ENCODE results near the gene CS.
"Not testable (repeated sequence)": the region's sequence is repeated elsewhere in the genome, so short reads cannot be mapped to it uniquely, and the experiment has no call there.

The CS gene

GRCh38 chr12:56321027-56321426, 20.9 kb upstream of the CS start:
- no peak for DNase-seq

DNA sequence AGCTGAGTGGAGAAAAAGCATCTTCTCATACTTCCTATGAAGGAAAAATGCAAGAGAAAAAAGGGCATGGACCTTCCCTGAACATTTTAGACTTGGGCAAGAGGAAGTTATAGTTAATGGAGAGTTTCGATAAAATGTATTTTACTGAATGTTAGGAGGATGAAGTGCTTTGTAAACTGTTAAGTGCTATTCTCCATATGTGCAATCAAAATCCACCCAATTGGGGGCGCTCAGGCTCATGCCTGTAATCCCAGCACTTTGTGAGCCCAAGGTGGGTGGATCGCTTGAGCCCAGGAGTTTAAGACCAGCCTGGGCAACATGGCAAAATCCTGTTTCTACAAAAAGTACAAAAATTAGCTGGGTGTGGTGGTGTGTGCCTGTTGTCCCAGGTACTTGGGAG, 17.5 kb upstream of the CS start:
- DNase-seq, result no peak

DNA sequence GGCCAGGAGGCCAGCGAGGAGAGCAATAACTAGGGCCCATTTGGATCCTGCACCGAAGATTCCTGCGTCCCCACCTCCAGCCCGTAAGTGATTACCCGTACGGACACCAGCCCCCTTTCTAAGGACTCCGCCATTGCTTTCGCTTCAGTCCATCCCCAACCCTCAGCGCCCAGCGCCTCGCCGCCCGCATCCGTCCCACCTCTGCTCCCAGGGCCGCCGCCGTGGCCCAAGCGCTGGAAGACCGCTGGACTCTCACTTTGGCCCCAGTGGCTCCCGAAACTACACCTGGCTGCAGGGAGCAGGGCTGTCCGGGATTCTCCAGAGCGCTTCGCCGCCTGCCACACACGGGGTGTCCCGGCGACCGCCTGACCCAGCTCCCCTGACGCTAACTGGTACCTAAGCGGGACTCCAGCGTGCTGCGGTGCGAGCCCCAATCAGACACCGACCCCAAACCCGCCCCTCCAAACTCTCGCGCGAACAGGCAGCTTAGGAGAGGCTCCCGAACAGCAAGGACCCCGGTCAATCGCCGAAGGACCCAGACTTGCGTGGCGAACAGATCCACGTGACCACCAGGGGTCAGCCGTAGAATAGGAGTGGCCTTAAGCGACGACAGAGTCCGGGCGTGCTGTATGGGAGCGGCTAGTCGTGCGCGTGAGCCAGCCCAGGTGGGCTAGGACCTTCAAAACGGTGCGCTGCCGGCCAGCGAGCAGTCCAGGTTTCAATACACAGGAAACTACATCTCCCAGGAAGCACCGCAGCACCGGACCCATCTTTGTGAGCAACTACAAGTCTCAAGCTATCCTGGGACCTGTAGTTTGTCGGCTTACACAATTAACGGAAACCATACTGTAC, 15.7 kb upstream of the CS start, which contains the start of gene CNPY2:
Gene CNPY2, minus strand, starts transcription at position 367 of the 852 bp plus-strand sequence. CDS start 771 bp downstream, outside the sequence.
- peak; percentile 53 to 98 (median 91) for DNase-seq

GRCh38 chr12:56315249-56315621, 15.1 kb upstream of the CS start:
- peak in 44 of 56 donors; percentile 11 to 70 (median 51) for DNase-seq

GRCh38 chr12:56311003-56311402, 10.9 kb upstream of the CS start:
- no peak for DNase-seq

- no peak for DNase-seq
Measured at GRCh38 chr12:56308714-56309113, 8.6 kb upstream of the CS start.

DNA sequence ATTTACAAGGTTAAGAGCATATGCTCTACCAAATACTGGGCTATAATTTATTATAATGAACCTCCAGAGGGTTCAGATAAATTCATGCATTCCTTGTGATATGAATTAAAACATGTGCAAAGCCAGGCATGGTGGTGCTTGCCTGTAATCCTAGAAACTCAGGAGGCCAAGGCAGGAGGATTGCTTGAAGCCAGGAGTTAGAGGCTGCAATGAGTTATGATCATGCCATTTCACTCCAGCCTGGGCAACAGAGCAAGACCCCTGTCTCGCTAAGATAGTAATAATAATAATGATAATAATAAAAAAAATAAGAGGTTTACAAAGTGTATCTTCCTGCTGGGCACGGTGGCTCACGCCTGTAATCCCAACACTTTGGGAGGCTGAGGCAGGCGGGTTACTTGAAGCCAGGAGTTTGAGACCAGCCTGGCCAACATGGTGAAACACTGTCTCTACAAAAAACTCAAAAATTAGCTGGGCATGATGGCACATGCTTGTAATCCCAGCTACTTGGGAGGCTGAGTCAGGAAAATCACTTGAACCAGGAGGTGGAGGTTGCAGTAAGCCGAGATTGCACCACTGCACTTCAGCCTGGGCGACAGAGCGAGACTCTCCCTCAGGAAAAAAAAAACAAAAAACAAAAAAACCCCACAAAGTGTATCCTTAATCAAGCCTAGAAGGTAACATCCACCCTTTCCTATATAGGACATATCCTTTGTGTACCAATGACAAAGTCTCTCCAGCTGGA, 7.3 kb upstream of the CS start:
- no peak for DNase-seq

- DNase-seq, result no peak
Measured at GRCh38 chr12:56304872-56305590, 4.9 kb upstream of the CS start.

DNA sequence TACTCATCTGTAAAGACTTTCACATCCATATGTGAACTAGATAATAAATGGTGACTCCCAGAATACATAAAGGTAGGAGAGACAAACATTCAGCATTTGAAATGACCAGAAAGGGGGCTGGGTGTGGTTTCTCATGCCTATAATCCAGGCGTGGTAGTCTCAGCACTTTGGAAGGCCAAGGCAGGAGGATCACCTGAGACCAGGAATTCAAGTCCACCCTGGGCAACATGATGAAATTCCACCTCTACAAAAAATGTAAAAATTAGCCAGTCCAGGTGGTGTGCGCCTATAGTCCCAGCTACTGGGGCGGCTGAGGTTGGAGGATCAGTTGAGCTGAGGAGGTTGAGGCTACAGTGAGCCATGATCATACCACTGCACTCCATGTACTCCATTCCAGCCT, 4.1 kb upstream of the CS start:
- DNase-seq, result no peak

- DNase-seq, result peak in 5 of 56 donors; percentile 14 to 73 (median 34)
Measured at GRCh38 chr12:56300644-56301464, 724 bp upstream of the CS start.

DNA sequence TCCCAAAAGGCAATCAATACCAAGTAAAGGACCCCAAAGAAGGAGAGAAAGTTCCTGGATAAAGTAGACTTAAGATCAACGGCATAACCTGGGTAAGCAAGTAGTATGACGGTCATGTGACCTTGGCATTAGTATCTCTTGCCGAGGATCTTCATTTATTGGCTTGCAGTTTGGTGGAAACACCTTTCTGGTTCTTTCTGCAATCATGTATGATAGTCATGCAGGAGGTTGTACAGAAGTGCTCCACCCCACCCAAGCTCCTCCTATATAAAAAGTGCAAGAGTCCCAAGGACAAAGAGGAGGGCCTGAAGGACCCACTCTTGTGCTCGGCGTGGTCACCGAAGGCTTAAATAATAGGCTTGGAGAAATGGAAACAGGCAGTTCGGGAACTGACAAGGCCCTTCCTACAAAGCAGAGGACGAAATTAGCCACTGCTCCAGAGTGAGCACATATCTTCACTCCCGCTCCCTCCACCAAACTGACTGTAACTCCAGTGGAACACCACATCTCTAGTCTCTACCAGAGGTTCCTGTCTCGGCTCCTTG, 750 bp downstream of the CS start:
- DNase-seq, result peak in 1 of 56 donors; percentile 18

- no peak for DNase-seq
Measured at GRCh38 chr12:56298828-56299227, 1.3 kb downstream of the CS start.

- no peak for DNase-seq
Measured at GRCh38 chr12:56297400-56297799, 2.7 kb downstream of the CS start.

GRCh38 chr12:56296295-56296694, 3.8 kb downstream of the CS start:
- no peak for DNase-seq

DNA sequence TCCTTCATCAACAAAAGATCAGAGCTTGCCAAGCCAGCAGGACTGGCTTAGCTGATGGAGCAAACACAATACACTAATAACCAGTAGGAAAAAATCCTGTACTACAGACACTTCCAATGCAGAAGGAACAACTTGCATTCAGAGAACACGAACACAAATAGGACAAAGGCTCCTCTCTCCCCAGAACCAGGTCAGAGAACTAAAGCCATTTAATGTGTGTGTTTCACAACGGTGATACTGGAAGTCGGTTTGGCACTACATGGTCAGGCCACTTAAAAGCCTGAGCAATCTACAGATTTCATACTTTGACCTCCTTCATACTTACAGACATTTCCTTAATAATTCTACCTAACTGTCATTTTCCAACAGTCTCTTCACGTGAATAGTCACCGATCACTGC, 6.3 kb downstream of the CS start:
- DNase-seq, result no peak

- no peak for DNase-seq
Measured at GRCh38 chr12:56288705-56289387, 11.3 kb downstream of the CS start.

GRCh38 chr12:56286044-56286830, 13.9 kb downstream of the CS start:
- no peak for DNase-seq

DNA sequence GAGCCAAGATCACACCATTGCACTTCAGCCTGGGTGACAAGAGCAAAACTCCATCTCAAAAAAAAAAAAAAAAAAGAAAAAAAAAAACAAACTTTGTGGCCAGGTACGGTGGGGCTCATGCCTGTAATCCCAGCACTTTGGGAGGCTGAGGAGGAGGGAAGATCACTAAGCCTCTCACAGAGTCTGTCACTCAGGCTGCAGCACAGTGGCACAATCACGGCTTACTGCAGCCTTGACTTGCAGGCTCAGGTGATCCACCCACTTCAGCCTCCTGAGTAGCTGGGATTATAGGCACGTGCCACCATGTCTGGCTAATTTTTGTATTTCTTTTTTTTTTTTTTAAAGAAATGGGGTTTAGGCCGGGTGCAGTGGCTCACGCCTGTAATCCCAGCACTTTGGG, 15.9 kb downstream of the CS start:
- not testable (repeated sequence) for DNase-seq

GRCh38 chr12:56282579-56282978, 17.6 kb downstream of the CS start:
- no peak for DNase-seq
